Umbilical cord (tissue), 2 donors: Measurements from ENCODE around the gene SERP2. TPM values are rescaled to one million over a fixed set of nuclear protein-coding genes. Genes with fewer than 3 reads are reported as not detected.
A peak's percentile ranks its signal among the peaks of the same experiment; 100 is the strongest.

ENCODE experiments used
- DNase-seq: peaks from one replicate; pipeline ENCODE4 v3.0.0-alpha.2; 2015; ENCODE audit warnings: low spot score
- total RNA-seq: library from RNA; depleted of rRNA; stranded (reverse); fragments of >200 nt; gene quantifications from one replicate; pipeline ENCODE4 v1.2.3, GENCODE V29; 2014; ENCODE audit warnings: low replicate concordance; ENCODE audit not compliant: insufficient read depth

The SERP2 gene
- total RNA-seq, 1 donor from 2014 or later: not detected

- peak; percentile 99 for DNase-seq
Measured at GRCh38 chr13:44435142-44435918, 61.7 kb downstream of the SERP2 start.

- DNase-seq: peak; percentile 14
Measured at GRCh38 chr13:44435919-44436510, 62.4 kb downstream of the SERP2 start.

GRCh38 chr13:44436589-44437337 lies 63.1 kb downstream of the SERP2 start:
- DNase-seq: peak; percentile 95

GRCh38 chr13:44437356-44438233 lies 64.0 kb downstream of the SERP2 start:
- peak; percentile 68 for DNase-seq

GRCh38 chr13:44438234-44438579 lies 64.6 kb downstream of the SERP2 start:
- no peak for DNase-seq

GRCh38 chr13:44439452-44440024 lies 65.9 kb downstream of the SERP2 start:
- peak; percentile 37 for DNase-seq

GRCh38 chr13:44440046-44440608 lies 66.5 kb downstream of the SERP2 start:
- no peak for DNase-seq

Other genes starting within 250 kb of the SERP2 start
- gene TSC22D1, start 202.5 kb downstream of the SERP2 start, total RNA-seq: 217 TPM